Esophagus squamous epithelium (tissue), 4 donors: ENCODE measurements around the gene AUTS2.

Experiments used
- POLR2A ChIP-seq, 4 donors: fragments of 450-650 bp; IDR thresholded peaks; one replicate each; pipeline ENCODE4 v1.6.1; 2017; ENCODE audit warnings: antibody characterized with exemption in 4 of 4, mild to moderate bottlenecking in 4 of 4, moderate library complexity in 3 of 4
- TF ChIP-seq, protein P1 (sequence below), 6 experiments: fragments of 450-650 bp in 4 of 6; fragments of 200-600 bp in 2 of 6; sonication (generic) in 2 of 6; IDR thresholded peaks; one replicate each; pipeline ENCODE4 v1.5.1; 2016 to 2019; ENCODE audit warnings: antibody characterized with exemption in 6 of 6, mild to moderate bottlenecking in 4 of 6, moderate library complexity in 4 of 6

DNA sequence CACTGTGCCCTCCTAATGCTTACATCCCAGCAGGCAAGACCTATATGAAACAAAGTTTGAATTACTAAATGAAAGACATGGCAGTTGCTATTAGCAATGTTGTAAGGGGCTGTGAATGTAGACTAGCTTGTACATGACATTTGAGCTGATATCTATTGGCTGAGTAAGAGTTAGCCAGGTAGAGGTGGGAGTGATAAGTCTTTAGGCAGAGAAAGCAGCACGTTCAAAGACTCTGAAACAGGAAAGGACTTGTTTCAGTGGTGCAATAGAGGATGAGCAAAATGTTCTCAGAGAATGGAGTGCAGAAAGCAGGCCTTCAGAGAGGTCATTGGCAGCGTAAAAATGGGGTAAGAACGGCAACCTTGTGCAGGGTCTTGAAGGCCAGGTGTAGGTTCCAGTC, 687.6 kb downstream of the AUTS2 start:
- no peak for TF ChIP-seq POLR2A (IDR thresholded peaks at IDR 0.05)
- TF ChIP-seq, protein P1, sequence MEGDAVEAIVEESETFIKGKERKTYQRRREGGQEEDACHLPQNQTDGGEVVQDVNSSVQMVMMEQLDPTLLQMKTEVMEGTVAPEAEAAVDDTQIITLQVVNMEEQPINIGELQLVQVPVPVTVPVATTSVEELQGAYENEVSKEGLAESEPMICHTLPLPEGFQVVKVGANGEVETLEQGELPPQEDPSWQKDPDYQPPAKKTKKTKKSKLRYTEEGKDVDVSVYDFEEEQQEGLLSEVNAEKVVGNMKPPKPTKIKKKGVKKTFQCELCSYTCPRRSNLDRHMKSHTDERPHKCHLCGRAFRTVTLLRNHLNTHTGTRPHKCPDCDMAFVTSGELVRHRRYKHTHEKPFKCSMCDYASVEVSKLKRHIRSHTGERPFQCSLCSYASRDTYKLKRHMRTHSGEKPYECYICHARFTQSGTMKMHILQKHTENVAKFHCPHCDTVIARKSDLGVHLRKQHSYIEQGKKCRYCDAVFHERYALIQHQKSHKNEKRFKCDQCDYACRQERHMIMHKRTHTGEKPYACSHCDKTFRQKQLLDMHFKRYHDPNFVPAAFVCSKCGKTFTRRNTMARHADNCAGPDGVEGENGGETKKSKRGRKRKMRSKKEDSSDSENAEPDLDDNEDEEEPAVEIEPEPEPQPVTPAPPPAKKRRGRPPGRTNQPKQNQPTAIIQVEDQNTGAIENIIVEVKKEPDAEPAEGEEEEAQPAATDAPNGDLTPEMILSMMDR (IDR thresholded peaks at IDR 0.05): no peak
